ENCODE data around the gene DOCK1. TPM values are rescaled to one million over a fixed set of nuclear protein-coding genes. Genes with fewer than 3 reads are reported as not detected.

DOCK1 gene
- polyA plus RNA-seq, 1 donor from 2014 or later = 2.7 TPM

- H2AFZ ChIP-seq (ENCODE audit: low read depth, low read length) = no peak overlapping the region
- H3K9ac ChIP-seq (ENCODE audit: low read length) = no peak overlapping the region
- TF ChIP-seq EP300 (conservative IDR thresholded peaks at IDR 0.05; ENCODE audit: poor library complexity, severe bottlenecking) = no peak
- no peak for TF ChIP-seq CTCF (IDR thresholded peaks at IDR 0.05; ENCODE audit: poor library complexity, severe bottlenecking)
- TF ChIP-seq MXI1 (conservative IDR thresholded peaks at IDR 0.05; ENCODE audit: poor library complexity, severe bottlenecking) = no peak
- TF ChIP-seq REST (IDR thresholded peaks at IDR 0.05; ENCODE audit: borderline replicate concordance) = no peak
- TF ChIP-seq RAD21 (conservative IDR thresholded peaks at IDR 0.05) = no peak
- no peak for TF ChIP-seq TAF1 (IDR thresholded peaks at IDR 0.05; ENCODE audit: low read depth)
- no peak for TF ChIP-seq SMC3 (conservative IDR thresholded peaks at IDR 0.05; ENCODE audit: poor library complexity)
- no peak for TF ChIP-seq POLR2AphosphoS5 (IDR thresholded peaks at IDR 0.05)
- no peak for TF ChIP-seq EZH2 (IDR thresholded peaks at IDR 0.05; ENCODE audit: borderline replicate concordance, insufficient read depth, low read length, poor library complexity, severe bottlenecking)
- no peaks in the 10 kb centered on the region for H3K36me3 ChIP-seq (ENCODE audit: insufficient read depth, low read length)
- no peak overlapping the region for H3K27ac ChIP-seq (ENCODE audit: low read length)
- no peak overlapping the region for H3K4me3 ChIP-seq (ENCODE audit: low read length)
- no peaks in the 10 kb centered on the region for H3F3A ChIP-seq (ENCODE audit: insufficient read depth, low read length, poor library complexity, severe bottlenecking)
- no peaks in the 10 kb centered on the region for H4K20me1 ChIP-seq (ENCODE audit: insufficient read depth)
- H3K79me2 ChIP-seq (replicated peaks; ENCODE audit: insufficient read depth, low read length) = no peaks in the 10 kb centered on the region
- no peaks in the 10 kb centered on the region for H3K27me3 ChIP-seq (ENCODE audit: insufficient read depth, low read depth, low read length)
- H3K9me3 ChIP-seq (ENCODE audit: low read length) = no peaks in the 10 kb centered on the region
- no peaks in the 10 kb centered on the region for H3K9me2 ChIP-seq (ENCODE audit: insufficient read depth, low read length)
- H3K4me2 ChIP-seq (ENCODE audit: low read length) = no peak overlapping the region
Measured at GRCh38 chr10:127485153-127485857, 580.1 kb downstream of the DOCK1 start.

- H3K79me2 ChIP-seq (replicated peaks; ENCODE audit: insufficient read depth, low read length) = no peaks in the 10 kb centered on the region
- H4K20me1 ChIP-seq (ENCODE audit: insufficient read depth) = no peaks in the 10 kb centered on the region
- H3K36me3 ChIP-seq (ENCODE audit: insufficient read depth, low read length) = no peaks in the 10 kb centered on the region
- no peak overlapping the region for H3K27ac ChIP-seq (ENCODE audit: low read length)
- no peak overlapping the region for H3K4me2 ChIP-seq (ENCODE audit: low read length)
- H3K9me3 ChIP-seq (ENCODE audit: low read length) = no peaks in the 10 kb centered on the region
- H3F3A ChIP-seq (ENCODE audit: insufficient read depth, low read length, poor library complexity, severe bottlenecking) = no peaks in the 10 kb centered on the region
- no peak overlapping the region for H3K9ac ChIP-seq (ENCODE audit: low read length)
- H2AFZ ChIP-seq (ENCODE audit: low read depth, low read length) = no peak overlapping the region
- no peaks in the 10 kb centered on the region for H3K27me3 ChIP-seq (ENCODE audit: insufficient read depth, low read depth, low read length)
- H3K4me3 ChIP-seq (ENCODE audit: low read length) = no peak overlapping the region
- no peak for TF ChIP-seq RAD21 (conservative IDR thresholded peaks at IDR 0.05)
- TF ChIP-seq REST (IDR thresholded peaks at IDR 0.05; ENCODE audit: borderline replicate concordance) = no peak
- TF ChIP-seq MXI1 (conservative IDR thresholded peaks at IDR 0.05; ENCODE audit: poor library complexity, severe bottlenecking) = no peak
- no peak for TF ChIP-seq TAF1 (IDR thresholded peaks at IDR 0.05; ENCODE audit: low read depth)
- no peaks in the 10 kb centered on the region for H3K9me2 ChIP-seq (ENCODE audit: insufficient read depth, low read length)
Measured at GRCh38 chr10:127486355-127486754, 581.1 kb downstream of the DOCK1 start.

All from neural cell (in vitro differentiated cells).